NB4 (cell line): ENCODE data around the gene BLOC1S1.

ENCODE experiments used
- MYC ChIP-seq: IDR thresholded peaks from 2 replicates; pipeline ENCODE4 v1.6.1; 2011; ENCODE audit warnings: low read depth, low read length
- POLR2A ChIP-seq: IDR thresholded peaks from 2 replicates; pipeline ENCODE4 v1.6.1; 2011; ENCODE audit warnings: mild to moderate bottlenecking; ENCODE audit not compliant: insufficient read length; ENCODE audit errors: extremely low read depth
- TF ChIP-seq, protein P1 (sequence below): IDR thresholded peaks from one replicate; pipeline ENCODE4 v1.5.1; 2012; ENCODE audit warnings: low read depth, low read length

DNA sequence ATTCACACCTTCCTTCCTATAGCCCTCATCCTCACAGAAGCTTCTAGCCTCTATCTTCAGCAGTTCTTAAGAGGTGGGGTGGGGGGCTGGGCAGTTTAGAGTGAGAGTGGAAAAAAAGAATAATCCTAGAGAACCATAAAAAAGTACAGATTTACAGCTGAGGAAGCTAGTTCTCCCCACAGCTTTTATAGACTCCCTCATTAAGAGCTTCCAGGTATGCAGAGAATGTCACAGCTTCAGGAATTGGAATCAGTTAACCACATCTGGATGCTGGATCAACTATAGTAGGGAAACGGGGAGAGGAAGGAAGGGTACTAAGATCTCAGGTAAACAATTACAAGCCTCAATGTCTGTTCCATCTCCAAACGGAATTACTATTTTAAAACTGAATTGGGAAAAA lies 39.4 kb downstream of the BLOC1S1 start:
- TF ChIP-seq, protein P1, sequence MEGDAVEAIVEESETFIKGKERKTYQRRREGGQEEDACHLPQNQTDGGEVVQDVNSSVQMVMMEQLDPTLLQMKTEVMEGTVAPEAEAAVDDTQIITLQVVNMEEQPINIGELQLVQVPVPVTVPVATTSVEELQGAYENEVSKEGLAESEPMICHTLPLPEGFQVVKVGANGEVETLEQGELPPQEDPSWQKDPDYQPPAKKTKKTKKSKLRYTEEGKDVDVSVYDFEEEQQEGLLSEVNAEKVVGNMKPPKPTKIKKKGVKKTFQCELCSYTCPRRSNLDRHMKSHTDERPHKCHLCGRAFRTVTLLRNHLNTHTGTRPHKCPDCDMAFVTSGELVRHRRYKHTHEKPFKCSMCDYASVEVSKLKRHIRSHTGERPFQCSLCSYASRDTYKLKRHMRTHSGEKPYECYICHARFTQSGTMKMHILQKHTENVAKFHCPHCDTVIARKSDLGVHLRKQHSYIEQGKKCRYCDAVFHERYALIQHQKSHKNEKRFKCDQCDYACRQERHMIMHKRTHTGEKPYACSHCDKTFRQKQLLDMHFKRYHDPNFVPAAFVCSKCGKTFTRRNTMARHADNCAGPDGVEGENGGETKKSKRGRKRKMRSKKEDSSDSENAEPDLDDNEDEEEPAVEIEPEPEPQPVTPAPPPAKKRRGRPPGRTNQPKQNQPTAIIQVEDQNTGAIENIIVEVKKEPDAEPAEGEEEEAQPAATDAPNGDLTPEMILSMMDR, result no peak
- no peak for TF ChIP-seq POLR2A
- no peak for TF ChIP-seq MYC
